HL-60 (cell line): Measurements from ENCODE around the gene TMEM117.

Experiments used
- POLR2AphosphoS5 ChIP-seq: IDR thresholded peaks from 2 replicates; pipeline ENCODE4 v1.6.1; 2012; ENCODE audit warnings: low read depth
- SPI1 ChIP-seq: IDR thresholded peaks from 2 replicates; pipeline ENCODE4 v1.6.1; 2012; ENCODE audit warnings: low read depth, mild to moderate bottlenecking, borderline replicate concordance

DNA sequence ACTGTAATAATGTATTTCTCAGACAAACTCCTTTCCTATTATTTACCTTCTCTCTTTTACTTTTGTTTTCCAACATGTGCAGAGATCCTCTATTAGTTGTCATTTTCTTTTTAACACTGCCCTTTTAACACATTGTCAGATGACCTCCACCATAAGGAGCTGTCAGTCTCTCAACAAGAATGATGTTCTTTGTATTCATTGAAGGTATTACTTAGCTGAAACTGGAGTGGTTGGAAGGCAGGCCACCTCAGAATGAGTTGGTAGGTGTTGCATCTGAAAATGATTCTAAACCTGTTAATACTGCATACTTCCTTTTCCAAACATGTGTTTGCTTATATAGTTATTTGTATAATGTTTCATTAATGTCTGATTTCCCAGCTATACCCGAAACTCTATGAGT, 16.9 kb downstream of the TMEM117 start:
- no peak for TF ChIP-seq SPI1
- TF ChIP-seq POLR2AphosphoS5, result no peak
